ENCODE measurements around the gene MCRIP2.

MCRIP2 gene

DNA sequence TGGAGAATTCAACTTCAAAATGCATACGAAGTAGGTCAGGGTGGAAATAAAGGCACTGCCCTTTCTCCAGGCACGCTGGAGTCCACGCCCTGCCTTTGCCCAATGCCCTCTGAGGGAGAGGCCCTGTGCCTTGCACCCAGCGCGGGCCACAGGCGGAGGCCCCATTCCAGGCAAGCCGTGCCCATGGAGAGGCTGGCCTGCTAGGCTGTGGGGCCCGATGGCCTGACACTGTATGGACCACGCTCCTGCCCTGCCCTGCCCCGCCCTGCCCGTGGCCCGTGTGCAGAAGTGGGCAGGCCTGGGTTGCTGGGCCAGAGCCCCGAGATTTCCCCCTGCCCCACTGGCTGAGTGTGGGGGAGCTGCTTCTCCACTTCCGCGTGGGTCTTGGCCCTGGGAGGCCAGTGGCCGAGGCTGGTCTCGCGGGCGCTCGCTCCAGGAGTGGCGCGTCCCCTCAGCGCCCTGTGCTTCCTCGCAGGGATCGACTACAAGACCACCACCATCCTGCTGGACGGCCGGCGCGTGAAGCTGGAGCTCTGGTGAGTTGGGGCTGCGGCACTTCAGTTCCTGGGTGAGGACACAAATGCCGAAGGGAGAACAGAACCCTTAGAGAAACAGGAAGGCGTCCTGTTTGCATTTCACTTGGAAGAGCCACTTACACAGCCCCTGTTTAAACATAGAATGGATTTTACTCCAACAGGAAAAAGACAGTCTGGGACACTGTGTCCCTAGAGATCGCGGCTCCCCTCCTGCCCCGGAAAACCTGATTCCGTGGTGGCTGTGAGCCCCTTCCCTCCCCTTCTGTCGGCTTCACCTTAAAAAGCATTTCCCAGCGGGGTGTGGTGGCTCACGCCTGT, 24.7 kb upstream of the MCRIP2 start:
- TF ChIP-seq CTCF (IDR thresholded peaks at IDR 0.05; ENCODE audit: borderline replicate concordance, control extremely low read depth, extremely low read depth, insufficient read depth, missing control alignments): no peak
- in situ Hi-C loops (cut with MboI; ENCODE audit: low sequenced_read_pairs, unreplicated experiment): no loop called here
- DNase-seq (ENCODE audit: low spot score): no peak

GRCh38 chr16:617855-618254, 23.8 kb upstream of the MCRIP2 start:
- in situ Hi-C loops (cut with MboI; ENCODE audit: low sequenced_read_pairs, unreplicated experiment): no loop called here
- no peak for DNase-seq (ENCODE audit: low spot score)
- no peak for TF ChIP-seq CTCF (IDR thresholded peaks at IDR 0.05; ENCODE audit: borderline replicate concordance, control extremely low read depth, extremely low read depth, insufficient read depth, missing control alignments)

- no peak for DNase-seq (ENCODE audit: low spot score)
- TF ChIP-seq CTCF (IDR thresholded peaks at IDR 0.05; ENCODE audit: borderline replicate concordance, control extremely low read depth, extremely low read depth, insufficient read depth, missing control alignments): no peak
- in situ Hi-C loops (cut with MboI; ENCODE audit: low sequenced_read_pairs, unreplicated experiment): no loop called here
Observed at GRCh38 chr16:619476-620100, 22.0 kb upstream of the MCRIP2 start.

DNA sequence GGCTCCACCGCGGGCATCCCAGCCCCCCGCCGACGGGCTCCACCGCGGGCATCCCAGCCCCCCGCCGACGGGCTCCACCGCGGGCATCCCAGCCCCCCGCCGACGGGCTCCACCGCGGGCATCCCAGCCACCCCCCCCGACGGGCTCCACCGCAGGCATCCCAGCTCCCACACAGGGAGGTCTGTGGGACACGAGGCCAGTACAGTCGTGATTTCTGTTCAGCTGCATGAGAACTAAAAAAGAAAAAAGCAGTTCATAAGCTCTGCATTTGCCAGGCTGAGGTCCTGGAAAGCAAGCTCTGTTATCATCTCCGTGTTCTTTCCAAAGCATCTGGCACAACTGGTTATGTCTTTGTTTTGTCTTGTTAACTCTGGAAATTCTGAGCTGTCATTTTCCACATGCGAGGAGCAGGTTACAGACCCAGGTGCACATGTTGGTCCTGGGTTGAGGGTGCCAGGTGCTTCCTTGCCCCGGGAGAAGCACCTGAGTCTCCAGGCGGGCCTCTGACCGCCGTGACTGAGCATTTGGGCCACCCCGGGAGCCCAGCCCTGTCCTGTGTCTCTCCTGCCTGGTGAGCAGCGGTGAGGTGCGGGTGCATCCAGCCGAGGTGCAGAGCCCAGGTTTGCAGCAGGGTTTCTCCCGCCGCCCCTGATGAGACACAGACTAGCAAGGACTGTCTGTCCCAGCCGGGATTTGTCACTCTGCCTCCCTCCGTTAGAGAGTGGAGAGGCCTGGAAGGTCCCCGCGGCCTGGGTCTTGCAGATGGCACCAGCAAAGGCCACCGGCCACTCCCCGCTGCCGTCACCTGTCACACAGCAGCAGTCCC, 20.7 kb upstream of the MCRIP2 start:
- no peak for DNase-seq (ENCODE audit: low spot score)
- no peak for TF ChIP-seq CTCF (IDR thresholded peaks at IDR 0.05; ENCODE audit: borderline replicate concordance, control extremely low read depth, extremely low read depth, insufficient read depth, missing control alignments)
- in situ Hi-C loops (cut with MboI; ENCODE audit: low sequenced_read_pairs, unreplicated experiment): no loop called here

GRCh38 chr16:621526-622105, 20.0 kb upstream of the MCRIP2 start:
- in situ Hi-C loops (cut with MboI; ENCODE audit: low sequenced_read_pairs, unreplicated experiment): no loop called here
- no peak for DNase-seq (ENCODE audit: low spot score)

More at GRCh38 chr16:621526-622105, 20.0 kb upstream of the MCRIP2 start:
- TF ChIP-seq CTCF (IDR thresholded peaks at IDR 0.05; ENCODE audit: borderline replicate concordance, control extremely low read depth, extremely low read depth, insufficient read depth, missing control alignments): no peak
